Measurements from ENCODE around the gene CUEDC2. TPM values are rescaled to one million over a fixed set of nuclear protein-coding genes. Genes with fewer than 3 reads are reported as not detected.

CUEDC2 gene
- total and polyA plus RNA-seq, 10 donors, result 35.3 to 59.1 (median 44.7) TPM

DNA sequence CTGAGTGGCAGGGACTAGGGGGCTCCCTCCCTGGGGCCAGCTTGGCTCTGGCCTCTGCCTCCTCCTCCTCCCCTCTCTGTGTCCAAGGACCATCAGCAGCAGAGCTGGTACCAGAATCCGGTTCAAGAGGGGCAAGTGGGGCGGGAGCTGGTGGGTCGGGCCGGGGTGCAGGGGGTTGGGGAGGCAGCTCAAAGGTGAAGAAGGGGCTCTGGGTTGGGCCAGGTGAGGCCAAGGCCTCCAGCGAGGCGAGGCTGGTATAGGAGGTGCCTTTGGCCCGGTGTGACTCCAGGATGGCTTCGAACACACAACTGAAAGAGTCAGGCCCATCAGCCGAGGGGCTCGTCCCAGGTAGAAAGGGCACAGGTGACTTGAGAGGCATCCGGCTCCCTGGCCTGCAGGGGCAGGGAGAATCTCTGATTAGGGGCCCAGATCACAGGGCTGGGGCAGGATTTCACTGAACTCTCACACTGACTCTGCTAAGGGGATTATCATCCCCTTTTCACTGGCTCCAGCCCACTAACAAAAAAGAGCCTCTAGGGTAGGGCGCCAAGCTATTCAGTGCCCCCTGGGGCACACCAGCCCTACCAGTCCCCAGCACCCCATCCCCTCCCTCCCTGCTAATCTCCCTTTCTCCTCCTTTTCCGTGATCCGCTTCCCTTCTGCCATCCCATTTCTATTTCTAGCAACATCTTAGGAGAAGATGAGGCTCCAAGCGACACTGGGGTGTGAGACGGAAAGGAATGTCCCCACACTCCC is 18.4 kb downstream of the CUEDC2 start:
- WGBS, 5 donors, result 81 to 88% (median 85%) methylated on average over 16 of the region's 16 CpGs
- no peaks in the 10 kb centered on the region for H3K36me3 ChIP-seq
- no peak for DNase-seq
- H3K4me1 ChIP-seq, result peaks cover 5 to 32% (median 24%) of the 10 kb centered on the region in 6 donors
- intact Hi-C loops (cut with DNase I; ENCODE audit: low total_unique reads), result no loop called here
- H3K9me3 ChIP-seq, result no peaks in the 10 kb centered on the region
- H3K27ac ChIP-seq, result no peak overlapping the region
- no peak for TF ChIP-seq POLR2A (IDR thresholded peaks at IDR 0.05)
- TF ChIP-seq, protein P1, sequence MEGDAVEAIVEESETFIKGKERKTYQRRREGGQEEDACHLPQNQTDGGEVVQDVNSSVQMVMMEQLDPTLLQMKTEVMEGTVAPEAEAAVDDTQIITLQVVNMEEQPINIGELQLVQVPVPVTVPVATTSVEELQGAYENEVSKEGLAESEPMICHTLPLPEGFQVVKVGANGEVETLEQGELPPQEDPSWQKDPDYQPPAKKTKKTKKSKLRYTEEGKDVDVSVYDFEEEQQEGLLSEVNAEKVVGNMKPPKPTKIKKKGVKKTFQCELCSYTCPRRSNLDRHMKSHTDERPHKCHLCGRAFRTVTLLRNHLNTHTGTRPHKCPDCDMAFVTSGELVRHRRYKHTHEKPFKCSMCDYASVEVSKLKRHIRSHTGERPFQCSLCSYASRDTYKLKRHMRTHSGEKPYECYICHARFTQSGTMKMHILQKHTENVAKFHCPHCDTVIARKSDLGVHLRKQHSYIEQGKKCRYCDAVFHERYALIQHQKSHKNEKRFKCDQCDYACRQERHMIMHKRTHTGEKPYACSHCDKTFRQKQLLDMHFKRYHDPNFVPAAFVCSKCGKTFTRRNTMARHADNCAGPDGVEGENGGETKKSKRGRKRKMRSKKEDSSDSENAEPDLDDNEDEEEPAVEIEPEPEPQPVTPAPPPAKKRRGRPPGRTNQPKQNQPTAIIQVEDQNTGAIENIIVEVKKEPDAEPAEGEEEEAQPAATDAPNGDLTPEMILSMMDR (IDR thresholded peaks at IDR 0.05 in 8 of 11, conservative IDR thresholded peaks at IDR 0.05 in 3 of 11), result no peak
- TF ChIP-seq POLR2AphosphoS5 (IDR thresholded peaks at IDR 0.05), result no peak
- no peak overlapping the region for H3K4me3 ChIP-seq
- peaks cover 15 to 100% (median 70%) of the 10 kb centered on the region in 7 donors for H3K27me3 ChIP-seq (replicated peaks in 1 of 7)

DNA sequence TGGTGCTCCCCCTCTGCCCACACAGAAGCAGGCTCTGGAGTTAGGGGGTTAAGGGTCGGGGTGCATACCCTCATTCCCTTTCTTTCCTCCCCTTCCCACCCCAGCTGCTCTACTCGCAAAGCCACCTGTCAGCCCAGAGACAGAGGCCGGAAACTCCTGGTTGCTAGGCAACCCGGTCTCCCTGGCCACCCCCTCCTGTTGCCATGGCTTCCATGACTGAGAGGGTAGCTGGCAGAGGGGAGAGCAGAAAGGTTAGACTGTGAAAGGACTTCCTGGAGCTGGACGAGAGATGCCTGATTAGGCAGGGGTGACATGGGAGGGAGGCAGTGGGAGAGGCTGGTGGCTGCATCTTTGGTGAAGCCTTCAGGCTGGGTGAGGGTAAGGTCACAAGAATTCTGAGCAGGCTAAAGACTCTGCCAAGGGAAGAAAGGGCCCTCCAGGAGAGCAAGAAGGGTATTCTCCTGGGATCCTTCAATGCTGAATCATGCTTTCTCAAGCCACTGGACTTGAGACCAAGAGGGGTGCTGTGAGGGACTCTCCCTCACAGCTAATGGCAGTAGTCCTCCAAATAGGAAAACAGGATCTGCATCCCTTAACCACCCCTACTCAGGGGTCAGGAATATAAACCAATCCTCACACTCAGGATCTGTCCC is 19.2 kb downstream of the CUEDC2 start:
- 8 to 23% (median 19%) methylated on average over 5 of the region's 5 CpGs for WGBS, 5 donors
- Histone ChIP-seq H3K9me3 (no peaks in the 10 kb centered on the region), H3K36me3 (no peaks in the 10 kb centered on the region), H3K4me1 (peaks cover 5 to 33% (median 25%) of the 10 kb centered on the region in 6 donors), H3K27me3 (replicated peaks in 1 of 7) (peaks cover 15 to 100% (median 70%) of the 10 kb centered on the region in 7 donors), H3K4me3 (no peak overlapping the region), H3K27ac (no peak overlapping the region)
- TF ChIP-seq POLR2AphosphoS5 (IDR thresholded peaks at IDR 0.05) (no peak), POLR2A (IDR thresholded peaks at IDR 0.05) (no peak)
- TF ChIP-seq, protein P1 (IDR thresholded peaks at IDR 0.05 in 8 of 11, conservative IDR thresholded peaks at IDR 0.05 in 3 of 11), result no peak
- intact Hi-C loops (cut with DNase I; ENCODE audit: low total_unique reads), result no loop called here
- DNase-seq, result no peak

DNA sequence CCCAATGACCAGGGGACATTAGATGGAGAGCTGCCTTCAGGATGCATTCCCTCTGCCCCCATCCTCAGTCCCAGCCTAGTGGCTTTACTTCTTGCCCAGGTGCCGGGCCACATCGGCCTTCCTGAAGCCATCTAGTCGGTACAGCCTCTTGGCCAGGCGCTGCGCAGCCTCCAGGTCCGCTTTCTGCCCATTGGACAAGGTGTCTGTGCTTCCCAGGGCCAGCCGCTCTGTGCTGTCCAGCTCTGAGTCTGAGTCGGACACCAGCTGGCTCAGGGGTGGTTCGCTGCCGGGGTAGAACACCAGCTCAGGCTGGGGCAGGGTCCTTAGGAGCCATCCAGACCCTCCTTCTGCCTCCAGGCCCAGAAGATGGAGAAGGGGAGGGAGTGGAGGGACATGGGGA is 20.1 kb downstream of the CUEDC2 start:
- intact Hi-C loops (cut with DNase I; ENCODE audit: low total_unique reads), result no loop called here
- TF ChIP-seq, protein P1 (IDR thresholded peaks at IDR 0.05 in 8 of 11, conservative IDR thresholded peaks at IDR 0.05 in 3 of 11), result no peak
- TF ChIP-seq POLR2AphosphoS5 (IDR thresholded peaks at IDR 0.05) (no peak), POLR2A (IDR thresholded peaks at IDR 0.05) (no peak)
- Histone ChIP-seq H3K27ac (no peak overlapping the region), H3K4me3 (no peak overlapping the region), H3K27me3 (replicated peaks in 1 of 7) (peaks cover 15 to 100% (median 68%) of the 10 kb centered on the region in 7 donors), H3K9me3 (no peaks in the 10 kb centered on the region), H3K4me1 (peaks cover 5 to 36% (median 25%) of the 10 kb centered on the region in 6 donors), H3K36me3 (no peaks in the 10 kb centered on the region)
- DNase-seq, result no peak
- WGBS, 5 donors, result 85 to 92% (median 89%) methylated on average over 10 of the region's 10 CpGs

All from spleen (tissue), 11 donors.